H1 (cell line): ENCODE data around the gene MAML3. TPM values are rescaled to one million over a fixed set of nuclear protein-coding genes. Genes with fewer than 3 reads are reported as not detected.

ENCODE experiments used
- ATF2 ChIP-seq: IDR thresholded peaks from 2 replicates; pipeline ENCODE4 v1.6.1; 2012; ENCODE audit warnings: low read length, inconsistent platforms
- CHD7 ChIP-seq: fragments of 300-600 bp; sonication (generic); IDR thresholded peaks from 2 replicates; pipeline ENCODE4 v1.7.1; 2012; ENCODE audit warnings: low read length, moderate library complexity, mild to moderate bottlenecking, inconsistent platforms; ENCODE audit not compliant: insufficient replicate concordance
- CREB1 ChIP-seq: IDR thresholded peaks from 2 replicates; pipeline ENCODE4 v1.6.1; 2012; ENCODE audit warnings: inconsistent platforms
- polyA plus RNA-seq, 7 experiments: library from polyadenylated mRNA; depleted of rRNA in 3 of 7; stranded (reverse) in 5 of 7; unstranded in 2 of 7; fragments of >200 nt in 5 of 7; fragments of 200-250 nt in 2 of 7; gene quantifications; 1 replicate in 5 of 7; 2 replicates in 1 of 7; 4 replicates in 1 of 7; pipeline versions ENCODE4 v1.2.1 to v1.2.3, GENCODE V29; 2011 to 2013; ENCODE audit warnings: missing spikeins in 2 of 7, mixed read lengths in 2 of 7
- total RNA-seq: library from RNA; stranded (reverse); fragmentation: NEBNext Ultra II Directional; extraction: Animal tissue kit (Norgen Biotek cat#: 25700); gene quantifications from 2 replicates; pipeline ENCODE4 v1.2.1, GENCODE V29; 2021

MAML3 gene
- total and polyA plus RNA-seq, 2 of the 8 experiments (the other 6 are each of a cell fraction or from before 2014, with no cell fraction given): 2.1 to 5.7 TPM

GRCh38 chr4:140005699-140006098 is 148.3 kb downstream of the MAML3 start (continued):
- TF ChIP-seq CHD7 (no peak), CREB1 (no peak), ATF2 (no peak)
